ENCODE measurements around the gene SEC61A1.

GRCh38 chr3:128103136-128103676 is 51.0 kb downstream of the SEC61A1 start:
- no peak for TF ChIP-seq CTCF (IDR thresholded peaks at IDR 0.05)
- TF ChIP-seq POLR2A (IDR thresholded peaks at IDR 0.05), result no peak

Measured in vagina (tissue), 2 donors.